Fibroblast of lung (primary cell): Measurements from ENCODE around the gene CENPB.

Source experiments
- EZH2 ChIP-seq: IDR thresholded peaks from 2 replicates; pipeline ENCODE4 v1.5.1; 2012; ENCODE audit warnings: low read length, control low read depth, mild to moderate bottlenecking; ENCODE audit errors: missing control alignments
- TF ChIP-seq, protein P1 (sequence below), 2 donors: IDR thresholded peaks in 1 of 2; conservative IDR thresholded peaks in 1 of 2; 1 replicate in 1 of 2; 2 replicates in 1 of 2; pipeline ENCODE4 v1.5.1; 2011 to 2012; ENCODE audit warnings: low read length in 2 of 2, control low read depth in 1 of 2, inconsistent platforms in 1 of 2, low read depth in 1 of 2, mild to moderate bottlenecking in 1 of 2

- TF ChIP-seq, protein P1, sequence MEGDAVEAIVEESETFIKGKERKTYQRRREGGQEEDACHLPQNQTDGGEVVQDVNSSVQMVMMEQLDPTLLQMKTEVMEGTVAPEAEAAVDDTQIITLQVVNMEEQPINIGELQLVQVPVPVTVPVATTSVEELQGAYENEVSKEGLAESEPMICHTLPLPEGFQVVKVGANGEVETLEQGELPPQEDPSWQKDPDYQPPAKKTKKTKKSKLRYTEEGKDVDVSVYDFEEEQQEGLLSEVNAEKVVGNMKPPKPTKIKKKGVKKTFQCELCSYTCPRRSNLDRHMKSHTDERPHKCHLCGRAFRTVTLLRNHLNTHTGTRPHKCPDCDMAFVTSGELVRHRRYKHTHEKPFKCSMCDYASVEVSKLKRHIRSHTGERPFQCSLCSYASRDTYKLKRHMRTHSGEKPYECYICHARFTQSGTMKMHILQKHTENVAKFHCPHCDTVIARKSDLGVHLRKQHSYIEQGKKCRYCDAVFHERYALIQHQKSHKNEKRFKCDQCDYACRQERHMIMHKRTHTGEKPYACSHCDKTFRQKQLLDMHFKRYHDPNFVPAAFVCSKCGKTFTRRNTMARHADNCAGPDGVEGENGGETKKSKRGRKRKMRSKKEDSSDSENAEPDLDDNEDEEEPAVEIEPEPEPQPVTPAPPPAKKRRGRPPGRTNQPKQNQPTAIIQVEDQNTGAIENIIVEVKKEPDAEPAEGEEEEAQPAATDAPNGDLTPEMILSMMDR (conservative IDR thresholded peaks at IDR 0.05 in 1 of 2, IDR thresholded peaks at IDR 0.05 in 1 of 2; ENCODE audit: low read depth in 1 of 2, low read length in 2 of 2) = no peak
- no peak for TF ChIP-seq EZH2
Measured at GRCh38 chr20:3764659-3765058, 21.9 kb downstream of the CENPB start.
